ENCODE data around the gene TRIM69.
"Not testable (repeated sequence)": the region's sequence is repeated elsewhere in the genome, so short reads cannot be mapped to it uniquely, and the experiment has no call there.

Gene TRIM69, protein sequence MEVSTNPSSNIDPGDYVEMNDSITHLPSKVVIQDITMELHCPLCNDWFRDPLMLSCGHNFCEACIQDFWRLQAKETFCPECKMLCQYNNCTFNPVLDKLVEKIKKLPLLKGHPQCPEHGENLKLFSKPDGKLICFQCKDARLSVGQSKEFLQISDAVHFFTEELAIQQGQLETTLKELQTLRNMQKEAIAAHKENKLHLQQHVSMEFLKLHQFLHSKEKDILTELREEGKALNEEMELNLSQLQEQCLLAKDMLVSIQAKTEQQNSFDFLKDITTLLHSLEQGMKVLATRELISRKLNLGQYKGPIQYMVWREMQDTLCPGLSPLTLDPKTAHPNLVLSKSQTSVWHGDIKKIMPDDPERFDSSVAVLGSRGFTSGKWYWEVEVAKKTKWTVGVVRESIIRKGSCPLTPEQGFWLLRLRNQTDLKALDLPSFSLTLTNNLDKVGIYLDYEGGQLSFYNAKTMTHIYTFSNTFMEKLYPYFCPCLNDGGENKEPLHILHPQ

DNA sequence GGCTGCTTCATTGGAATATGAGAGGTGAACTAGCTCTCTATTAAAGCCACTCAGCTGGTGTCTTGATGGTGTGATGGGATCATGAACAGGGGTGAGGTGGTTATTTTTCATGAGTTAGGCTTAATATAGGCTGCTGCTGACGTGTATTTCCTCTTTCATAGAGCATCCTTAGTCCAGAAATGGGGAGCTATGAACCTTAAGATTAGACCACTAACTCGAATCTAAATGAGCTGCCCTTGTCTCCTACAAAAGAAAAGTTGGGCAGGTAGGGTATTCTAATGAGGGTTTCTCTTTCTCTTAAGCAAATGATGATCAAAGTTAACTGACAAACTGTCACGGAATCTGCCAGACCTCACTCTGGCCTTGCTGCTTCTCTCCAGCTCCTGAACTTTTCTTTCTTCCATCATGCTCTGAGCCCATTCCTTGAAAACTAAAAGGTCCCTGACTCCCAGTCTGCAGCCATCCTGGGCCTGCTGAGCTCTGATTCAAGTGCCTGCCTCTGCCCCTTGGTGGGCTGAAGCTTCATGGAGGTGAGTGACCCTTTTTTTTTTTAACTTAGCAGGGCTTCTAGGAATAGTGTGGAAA lies at the start of gene TRIM69:
TSS of gene TRIM69 (plus strand) at position 348 of the 585 bp plus-strand sequence. CDS start at position 525, 177 bp downstream.
- no peak for DNase-seq

DNA sequence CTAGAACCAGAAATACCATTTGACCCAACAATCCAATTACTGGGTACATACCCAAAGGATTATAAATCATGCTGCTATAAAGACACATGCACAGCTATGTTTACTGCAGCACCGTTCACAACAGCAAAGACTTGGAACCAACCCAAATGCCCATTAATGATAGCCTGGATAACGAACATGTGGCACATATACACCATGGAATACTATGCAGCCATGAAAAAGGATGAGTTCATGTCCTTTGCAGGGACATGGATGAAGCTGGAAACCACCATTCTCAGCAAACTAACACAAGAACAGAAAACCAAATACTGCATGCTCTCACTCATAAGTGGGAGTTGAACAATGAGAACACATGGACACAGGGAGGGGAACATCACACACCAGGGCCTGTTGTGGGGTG lies 47.0 kb upstream of the TRIM69 start:
- DNase-seq, result not testable (repeated sequence)

DNA sequence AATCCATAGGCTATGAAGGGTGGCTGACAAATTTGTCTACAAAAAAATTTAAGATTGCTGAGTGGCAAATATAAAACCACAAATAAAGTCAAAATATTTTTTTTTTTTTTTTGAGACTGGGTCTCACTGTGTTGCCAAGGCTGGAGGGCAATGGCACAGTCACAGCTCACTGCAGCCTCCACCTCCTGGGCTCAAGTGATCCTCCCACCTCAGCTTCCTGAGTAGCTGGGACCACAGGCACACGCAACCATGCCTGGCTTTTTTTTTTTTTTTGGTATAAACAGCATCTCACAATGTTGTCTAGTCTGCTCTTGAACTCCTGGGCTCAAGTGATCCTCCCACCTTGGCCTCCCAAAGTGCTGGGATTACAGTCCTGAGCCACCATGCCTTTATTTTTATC lies 46.1 kb upstream of the TRIM69 start:
- DNase-seq, result not testable (repeated sequence)

DNA sequence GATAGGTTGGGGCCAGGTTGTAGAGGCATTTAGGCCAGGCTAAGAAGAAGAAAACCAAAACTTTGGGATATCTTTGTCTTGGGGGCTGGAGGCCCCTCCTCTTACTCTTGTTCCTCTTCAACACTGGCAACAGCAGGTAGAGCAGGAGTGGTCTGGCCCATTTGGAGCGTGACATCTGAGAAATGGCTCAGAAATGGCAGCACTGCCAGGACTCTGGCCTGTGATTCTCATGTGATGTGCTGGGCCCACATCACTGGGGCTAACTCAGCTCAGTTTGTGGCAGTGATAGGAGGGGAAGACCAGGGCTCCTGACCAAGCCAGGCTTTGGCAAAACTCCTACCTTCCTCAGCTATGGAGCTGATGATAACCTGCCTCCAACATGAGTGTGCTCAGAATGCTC lies 43.7 kb upstream of the TRIM69 start:
- DNase-seq, result no peak

DNA sequence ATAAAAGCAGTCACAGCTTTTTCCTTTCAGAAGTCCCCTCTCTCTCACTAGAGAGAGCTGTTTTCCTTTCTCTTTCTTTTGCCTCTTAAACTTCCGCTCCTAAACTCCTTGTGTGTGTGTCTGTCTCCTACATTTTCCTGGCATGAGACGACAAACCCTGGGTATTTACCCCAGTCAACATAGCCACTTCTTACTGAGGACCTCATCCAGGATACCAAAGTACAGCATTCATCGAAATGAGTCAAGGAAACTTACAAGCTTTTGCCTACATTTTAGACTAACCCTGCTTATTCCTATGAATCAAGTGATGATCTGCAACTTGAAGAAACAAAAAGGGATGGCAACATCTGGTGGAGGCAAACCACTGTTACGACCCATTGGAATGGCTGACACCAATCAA lies 41.9 kb upstream of the TRIM69 start:
- DNase-seq, result no peak

DNA sequence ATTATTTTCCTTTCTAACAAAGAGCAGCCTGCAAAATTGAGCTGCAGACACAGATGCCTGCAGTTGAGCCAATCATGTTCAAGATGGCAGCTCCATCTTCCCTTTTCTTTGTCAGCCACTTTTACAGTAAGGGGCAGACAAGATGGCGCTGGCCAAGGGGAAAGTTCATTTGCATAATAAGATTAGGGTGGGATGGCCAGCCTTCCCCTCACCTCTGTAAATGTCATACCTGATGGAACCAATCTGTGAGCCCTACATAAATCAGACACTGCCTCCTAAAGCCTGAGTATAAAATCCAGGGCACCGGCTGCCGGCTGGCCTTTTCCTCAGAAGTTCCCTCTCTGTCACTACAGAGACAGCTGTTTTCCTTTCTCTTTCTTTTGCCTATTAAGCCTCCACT lies 41.0 kb upstream of the TRIM69 start:
- DNase-seq, result no peak

DNA sequence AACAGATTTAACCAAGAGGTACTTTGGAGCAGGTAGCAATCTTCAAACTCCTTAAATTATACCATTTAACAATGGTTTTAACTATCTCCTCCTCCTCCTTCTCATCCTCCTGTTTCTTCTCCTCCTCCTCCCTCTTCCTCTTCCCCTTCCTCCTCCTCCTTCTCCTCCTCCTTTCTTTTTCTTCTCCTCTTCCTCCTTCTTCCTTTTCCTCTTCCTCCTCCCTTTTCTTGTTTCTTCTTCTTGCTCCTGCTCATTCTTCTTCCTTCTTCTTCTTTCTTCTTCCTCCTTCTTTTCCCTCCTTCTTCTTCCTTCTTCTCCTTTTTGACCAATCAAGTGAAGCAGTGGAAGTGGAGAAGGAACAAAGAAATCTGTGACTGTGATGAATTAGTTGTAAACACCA lies 39.3 kb upstream of the TRIM69 start:
- DNase-seq, result no peak

DNA sequence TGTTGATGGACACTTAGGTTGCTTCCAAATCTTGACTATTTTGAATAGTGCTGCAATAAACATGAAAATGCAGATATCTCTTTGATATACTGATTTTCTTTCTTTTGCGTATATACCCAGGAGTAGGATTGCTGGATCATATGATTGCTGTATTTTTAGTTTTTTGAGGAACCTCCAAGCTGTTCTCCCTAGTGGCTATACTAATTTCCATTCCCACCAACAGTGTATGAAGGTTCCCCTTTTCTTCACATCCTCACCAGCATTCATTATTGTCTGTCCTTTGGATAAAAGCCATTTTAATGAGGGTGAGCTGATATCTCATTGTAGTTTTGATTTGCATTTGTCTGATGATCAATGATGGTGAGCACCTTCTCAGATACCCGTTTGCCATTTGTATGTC lies 37.7 kb upstream of the TRIM69 start:
- DNase-seq, result no peak

DNA sequence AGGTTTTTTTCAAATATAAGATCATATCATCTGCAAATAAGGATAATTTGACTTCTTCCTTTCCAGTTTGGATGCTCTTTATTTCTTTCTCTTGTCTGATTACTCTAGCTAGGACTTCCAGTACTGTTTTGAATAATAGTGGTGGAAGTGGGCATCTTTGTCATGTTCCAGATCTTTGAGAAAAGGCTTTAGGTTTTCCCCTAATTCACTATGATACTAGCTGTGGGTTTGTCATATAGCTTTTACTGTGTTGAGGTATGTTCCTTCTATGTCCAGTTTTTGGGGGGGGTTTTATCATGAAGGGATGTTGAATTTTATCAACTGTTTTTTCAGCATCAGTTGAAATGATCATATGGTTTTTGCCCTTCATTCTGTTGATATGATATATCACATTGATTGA lies 35.7 kb upstream of the TRIM69 start:
- DNase-seq, result not testable (repeated sequence)

DNA sequence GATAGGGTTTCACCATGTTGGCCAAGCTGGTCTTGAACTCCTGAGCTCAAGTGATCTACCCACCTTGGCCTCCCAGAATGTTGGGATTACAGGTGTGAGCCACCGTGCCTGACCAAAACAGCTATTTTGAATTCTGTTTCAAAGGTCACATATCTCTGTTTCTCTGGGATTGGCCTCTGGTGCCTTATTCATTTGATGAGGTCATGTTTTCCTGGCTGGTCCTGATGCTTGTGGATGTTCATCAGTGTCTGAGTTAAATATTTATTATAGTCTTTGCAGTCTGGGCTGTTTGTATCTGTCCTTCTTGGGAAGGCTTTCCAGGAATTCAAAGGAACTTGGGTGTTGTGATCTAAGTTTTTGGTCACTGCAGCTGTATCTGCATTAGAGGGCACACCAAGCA lies 30.3 kb upstream of the TRIM69 start:
- DNase-seq, result no peak

DNA sequence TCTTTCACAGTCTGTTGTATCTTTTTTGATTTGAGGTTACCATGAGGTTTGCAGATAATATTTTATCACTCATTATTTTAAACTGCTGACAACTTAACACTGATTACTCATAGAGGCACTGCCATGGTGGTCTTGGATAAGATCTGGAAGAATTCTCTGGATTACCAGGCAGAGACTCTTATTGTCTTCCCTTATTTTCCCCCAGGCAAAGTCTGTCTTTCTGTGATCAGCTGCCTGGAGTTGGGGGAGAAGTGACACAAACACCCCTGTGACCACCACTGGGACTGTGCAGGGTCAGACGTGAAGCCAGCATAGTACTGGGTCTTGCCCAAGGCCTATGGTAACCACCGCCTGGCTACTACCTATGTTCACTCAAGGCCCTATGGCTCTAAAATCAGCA lies 29.9 kb upstream of the TRIM69 start:
- no peak for DNase-seq

DNA sequence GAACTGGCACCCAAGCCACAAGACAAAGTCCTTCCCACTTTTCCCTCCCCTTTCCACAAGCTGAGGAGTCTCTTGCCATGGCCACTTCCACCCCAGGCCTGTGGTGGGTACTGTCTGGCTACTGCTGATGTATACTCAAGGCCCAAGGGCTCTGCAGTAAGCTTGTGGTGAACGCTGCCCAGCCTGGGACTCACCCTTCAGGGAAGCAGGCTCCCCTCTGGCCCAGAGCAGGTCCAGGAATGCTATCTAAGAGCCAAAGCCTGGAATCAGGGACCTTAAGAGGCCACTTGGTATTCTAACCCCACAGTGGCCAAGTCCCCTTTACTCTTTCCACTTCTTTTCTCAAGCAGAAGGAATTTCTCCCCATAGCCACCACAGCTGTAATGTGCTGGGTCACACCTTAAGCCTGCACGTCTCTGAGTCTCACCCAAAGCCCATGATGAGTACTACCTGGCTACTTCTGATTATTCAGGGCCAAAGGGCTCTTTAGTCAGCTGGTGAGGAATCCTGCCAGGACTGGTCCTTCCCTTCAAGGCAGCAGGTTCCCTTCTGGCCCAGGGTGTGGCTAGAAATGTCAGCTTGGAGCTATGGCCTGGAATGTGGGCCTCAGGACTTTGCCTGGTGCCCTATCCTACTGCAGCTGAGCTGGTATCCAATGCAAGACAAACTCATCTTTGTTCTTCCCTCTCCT lies 29.2 kb upstream of the TRIM69 start:
- no peak for DNase-seq

DNA sequence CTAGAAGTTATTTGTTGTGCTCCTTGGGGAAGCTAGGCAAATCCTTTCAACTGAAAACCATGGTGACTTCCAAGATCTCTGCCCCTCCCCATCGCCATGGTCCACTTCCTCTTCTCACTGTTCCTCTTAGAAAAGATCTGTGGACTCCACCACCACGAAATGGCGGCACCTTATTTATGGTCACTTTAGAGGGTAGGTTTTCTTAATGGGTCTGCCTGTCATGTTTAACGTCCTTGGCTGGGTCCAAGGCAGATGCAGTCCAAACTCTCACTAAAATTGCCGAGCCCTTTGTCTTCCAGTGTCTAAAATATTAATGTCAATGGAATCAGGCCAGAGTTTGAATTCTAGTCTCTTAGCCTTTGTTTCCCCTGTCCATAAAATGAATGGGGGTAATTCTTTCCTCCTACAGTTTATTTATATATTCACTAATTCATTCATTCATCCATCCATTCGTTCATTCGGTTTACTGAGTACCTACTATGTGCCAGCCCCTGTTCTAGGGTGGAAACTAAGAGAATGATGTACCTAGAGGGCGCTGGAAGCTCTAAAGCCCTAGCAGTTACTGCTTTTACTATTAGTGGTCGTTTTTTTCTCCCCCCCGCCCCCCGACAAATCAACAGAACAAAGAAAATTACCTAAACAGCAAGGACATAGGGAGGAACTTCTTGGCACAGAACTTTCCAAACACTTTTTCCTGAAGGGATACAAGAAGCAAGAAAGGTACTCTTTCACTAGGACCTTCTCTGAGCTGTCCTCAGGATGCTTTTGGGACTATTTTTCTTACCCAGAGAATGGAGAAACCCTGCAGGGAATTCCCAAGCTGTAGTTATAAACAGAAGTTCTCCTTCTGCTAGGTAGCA lies 25.9 kb upstream of the TRIM69 start:
- DNase-seq, result no peak

DNA sequence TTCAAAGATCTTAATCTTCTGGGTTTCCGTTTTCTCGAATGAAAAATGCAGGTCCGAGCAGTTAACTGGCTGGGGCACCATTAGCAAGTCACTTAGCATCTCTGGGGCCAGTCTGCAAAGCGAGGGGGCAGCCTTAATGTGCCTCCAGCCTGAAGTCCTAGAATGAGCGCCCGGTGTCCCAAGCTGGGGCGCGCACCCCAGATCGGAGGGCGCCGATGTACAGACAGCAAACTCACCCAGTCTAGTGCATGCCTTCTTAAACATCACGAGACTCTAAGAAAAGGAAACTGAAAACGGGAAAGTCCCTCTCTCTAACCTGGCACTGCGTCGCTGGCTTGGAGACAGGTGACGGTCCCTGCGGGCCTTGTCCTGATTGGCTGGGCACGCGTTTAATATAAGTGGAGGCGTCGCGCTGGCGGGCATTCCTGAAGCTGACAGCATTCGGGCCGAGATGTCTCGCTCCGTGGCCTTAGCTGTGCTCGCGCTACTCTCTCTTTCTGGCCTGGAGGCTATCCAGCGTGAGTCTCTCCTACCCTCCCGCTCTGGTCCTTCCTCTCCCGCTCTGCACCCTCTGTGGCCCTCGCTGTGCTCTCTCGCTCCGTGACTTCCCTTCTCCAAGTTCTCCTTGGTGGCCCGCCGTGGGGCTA lies 25.1 kb upstream of the TRIM69 start, which contains the start of the genes B2M and PATL2:
TSS of gene B2M (plus strand) at position 422 of the 647 bp plus-strand sequence. CDS start at position 452, 30 bp downstream.
TSS of gene PATL2 (minus strand) at position 228 of the 647 bp plus-strand sequence. CDS start 34,833 bp downstream, outside the sequence.
- DNase-seq, result peak; percentile 89

DNA sequence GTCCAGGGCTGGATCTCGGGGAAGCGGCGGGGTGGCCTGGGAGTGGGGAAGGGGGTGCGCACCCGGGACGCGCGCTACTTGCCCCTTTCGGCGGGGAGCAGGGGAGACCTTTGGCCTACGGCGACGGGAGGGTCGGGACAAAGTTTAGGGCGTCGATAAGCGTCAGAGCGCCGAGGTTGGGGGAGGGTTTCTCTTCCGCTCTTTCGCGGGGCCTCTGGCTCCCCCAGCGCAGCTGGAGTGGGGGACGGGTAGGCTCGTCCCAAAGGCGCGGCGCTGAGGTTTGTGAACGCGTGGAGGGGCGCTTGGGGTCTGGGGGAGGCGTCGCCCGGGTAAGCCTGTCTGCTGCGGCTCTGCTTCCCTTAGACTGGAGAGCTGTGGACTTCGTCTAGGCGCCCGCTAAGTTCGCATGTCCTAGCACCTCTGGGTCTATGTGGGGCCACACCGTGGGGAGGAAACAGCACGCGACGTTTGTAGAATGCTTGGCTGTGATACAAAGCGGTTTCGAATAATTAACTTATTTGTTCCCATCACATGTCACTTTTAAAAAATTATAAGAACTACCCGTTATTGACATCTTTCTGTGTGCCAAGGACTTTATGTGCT lies 24.5 kb upstream of the TRIM69 start:
- no peak for DNase-seq

DNA sequence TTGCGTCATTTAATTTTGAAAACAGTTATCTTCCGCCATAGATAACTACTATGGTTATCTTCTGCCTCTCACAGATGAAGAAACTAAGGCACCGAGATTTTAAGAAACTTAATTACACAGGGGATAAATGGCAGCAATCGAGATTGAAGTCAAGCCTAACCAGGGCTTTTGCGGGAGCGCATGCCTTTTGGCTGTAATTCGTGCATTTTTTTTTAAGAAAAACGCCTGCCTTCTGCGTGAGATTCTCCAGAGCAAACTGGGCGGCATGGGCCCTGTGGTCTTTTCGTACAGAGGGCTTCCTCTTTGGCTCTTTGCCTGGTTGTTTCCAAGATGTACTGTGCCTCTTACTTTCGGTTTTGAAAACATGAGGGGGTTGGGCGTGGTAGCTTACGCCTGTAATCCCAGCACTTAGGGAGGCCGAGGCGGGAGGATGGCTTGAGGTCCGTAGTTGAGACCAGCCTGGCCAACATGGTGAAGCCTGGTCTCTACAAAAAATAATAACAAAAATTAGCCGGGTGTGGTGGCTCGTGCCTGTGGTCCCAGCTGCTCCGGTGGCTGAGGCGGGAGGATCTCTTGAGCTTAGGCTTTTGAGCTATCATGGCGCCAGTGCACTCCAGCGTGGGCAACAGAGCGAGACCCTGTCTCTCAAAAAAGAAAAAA lies 23.9 kb upstream of the TRIM69 start:
- DNase-seq, result peak; percentile 35

DNA sequence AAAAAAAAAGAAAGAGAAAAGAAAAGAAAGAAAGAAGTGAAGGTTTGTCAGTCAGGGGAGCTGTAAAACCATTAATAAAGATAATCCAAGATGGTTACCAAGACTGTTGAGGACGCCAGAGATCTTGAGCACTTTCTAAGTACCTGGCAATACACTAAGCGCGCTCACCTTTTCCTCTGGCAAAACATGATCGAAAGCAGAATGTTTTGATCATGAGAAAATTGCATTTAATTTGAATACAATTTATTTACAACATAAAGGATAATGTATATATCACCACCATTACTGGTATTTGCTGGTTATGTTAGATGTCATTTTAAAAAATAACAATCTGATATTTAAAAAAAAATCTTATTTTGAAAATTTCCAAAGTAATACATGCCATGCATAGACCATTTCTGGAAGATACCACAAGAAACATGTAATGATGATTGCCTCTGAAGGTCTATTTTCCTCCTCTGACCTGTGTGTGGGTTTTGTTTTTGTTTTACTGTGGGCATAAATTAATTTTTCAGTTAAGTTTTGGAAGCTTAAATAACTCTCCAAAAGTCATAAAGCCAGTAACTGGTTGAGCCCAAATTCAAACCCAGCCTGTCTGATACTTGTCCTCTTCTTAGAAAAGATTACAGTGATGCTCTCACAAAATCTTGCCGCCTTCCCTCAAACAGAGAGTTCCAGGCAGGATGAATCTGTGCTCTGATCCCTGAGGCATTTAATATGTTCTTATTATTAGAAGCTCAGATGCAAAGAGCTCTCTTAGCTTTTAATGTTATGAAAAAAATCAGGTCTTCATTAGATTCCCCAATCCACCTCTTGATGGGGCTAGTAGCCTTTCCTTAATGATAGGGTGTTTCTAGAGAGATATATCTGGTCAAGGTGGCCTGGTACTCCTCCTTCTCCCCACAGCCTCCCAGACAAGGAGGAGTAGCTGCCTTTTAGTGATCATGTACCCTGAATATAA lies 23.0 kb upstream of the TRIM69 start:
- DNase-seq, result peak; percentile 35

DNA sequence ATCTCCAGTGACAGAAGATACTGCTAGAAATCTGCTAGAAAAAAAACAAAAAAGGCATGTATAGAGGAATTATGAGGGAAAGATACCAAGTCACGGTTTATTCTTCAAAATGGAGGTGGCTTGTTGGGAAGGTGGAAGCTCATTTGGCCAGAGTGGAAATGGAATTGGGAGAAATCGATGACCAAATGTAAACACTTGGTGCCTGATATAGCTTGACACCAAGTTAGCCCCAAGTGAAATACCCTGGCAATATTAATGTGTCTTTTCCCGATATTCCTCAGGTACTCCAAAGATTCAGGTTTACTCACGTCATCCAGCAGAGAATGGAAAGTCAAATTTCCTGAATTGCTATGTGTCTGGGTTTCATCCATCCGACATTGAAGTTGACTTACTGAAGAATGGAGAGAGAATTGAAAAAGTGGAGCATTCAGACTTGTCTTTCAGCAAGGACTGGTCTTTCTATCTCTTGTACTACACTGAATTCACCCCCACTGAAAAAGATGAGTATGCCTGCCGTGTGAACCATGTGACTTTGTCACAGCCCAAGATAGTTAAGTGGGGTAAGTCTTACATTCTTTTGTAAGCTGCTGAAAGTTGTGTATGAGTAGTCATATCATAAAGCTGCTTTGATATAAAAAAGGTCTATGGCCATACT lies 21.1 kb upstream of the TRIM69 start:
- DNase-seq, result no peak

DNA sequence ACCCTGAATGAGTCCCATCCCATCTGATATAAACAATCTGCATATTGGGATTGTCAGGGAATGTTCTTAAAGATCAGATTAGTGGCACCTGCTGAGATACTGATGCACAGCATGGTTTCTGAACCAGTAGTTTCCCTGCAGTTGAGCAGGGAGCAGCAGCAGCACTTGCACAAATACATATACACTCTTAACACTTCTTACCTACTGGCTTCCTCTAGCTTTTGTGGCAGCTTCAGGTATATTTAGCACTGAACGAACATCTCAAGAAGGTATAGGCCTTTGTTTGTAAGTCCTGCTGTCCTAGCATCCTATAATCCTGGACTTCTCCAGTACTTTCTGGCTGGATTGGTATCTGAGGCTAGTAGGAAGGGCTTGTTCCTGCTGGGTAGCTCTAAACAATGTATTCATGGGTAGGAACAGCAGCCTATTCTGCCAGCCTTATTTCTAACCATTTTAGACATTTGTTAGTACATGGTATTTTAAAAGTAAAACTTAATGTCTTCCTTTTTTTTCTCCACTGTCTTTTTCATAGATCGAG lies 20.5 kb upstream of the TRIM69 start:
- DNase-seq, result no peak

Measured in NCI-H2227 treated with DMSO at 0.1 percent for 48 hours (cell line).